Eye (tissue), 1 donor: ENCODE results near the gene SIX1.
A peak's percentile ranks its signal among the peaks of the same experiment; 100 is the strongest.

Source experiments
- DNase-seq: peaks from one replicate; pipeline ENCODE4 v3.0.0-alpha.2; 2015

SIX1 gene

DNA sequence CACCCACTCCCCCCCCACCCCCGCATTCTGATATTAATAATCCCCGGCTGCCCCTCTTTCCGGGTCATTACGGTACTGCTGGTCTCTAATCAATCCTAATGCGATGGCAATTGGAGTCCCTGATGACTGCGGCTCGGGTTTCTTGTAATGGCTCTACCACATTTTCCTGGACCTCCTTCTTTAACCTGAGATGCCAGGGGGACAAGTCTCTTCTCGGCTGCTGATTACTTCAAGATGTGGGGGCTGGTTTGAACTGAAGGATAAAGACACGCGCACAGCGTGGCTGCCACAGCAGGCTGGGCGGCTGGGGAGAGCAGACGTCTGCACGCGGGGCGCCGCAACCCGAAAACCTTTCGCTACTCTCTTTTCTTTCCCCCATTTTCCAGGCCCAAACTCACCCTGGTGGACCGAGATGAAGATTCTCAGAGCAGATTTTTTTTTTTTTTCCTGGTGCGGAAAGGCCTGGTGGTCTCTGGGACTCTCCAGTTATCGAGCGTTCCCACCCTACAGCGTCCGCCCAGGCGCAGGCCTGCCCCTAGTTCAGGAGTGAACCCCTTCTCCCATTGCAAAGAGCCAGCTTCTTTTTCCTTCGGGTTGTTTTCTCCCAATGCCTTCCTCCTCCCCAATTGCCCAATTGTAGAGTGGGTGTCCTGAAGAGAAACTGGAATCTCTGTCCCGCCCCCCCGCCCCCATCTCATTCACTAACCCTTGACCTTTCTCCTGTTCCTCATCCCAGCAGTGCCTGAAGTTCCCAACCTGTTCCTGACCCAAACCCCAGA is 6.0 kb upstream of the SIX1 start:
- peak; percentile 76 for DNase-seq

DNA sequence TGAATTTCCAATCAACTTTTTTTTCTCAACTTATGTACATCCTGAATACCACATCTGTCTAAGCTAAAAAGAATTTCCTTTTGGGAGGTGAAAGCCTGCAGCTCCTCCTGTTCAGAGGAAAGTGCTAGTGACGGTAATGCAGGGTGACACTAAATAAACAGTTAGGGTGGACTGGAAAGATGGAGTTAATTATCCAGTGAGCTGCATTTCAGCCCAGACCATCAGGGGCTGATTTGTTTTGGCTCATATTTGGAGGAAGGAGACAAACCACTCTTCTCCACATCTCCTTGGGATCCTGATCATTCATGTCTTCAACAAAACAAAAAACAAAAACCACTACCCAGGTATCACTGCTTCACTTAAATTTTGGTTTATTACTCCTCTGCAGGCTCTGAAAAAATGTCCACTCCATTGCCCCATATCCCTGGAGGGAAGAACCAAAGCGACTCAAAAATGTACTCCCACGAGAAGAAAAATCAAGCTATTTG is 5.1 kb upstream of the SIX1 start:
- peak; percentile 85 for DNase-seq

- peak; percentile 69 for DNase-seq
Observed at GRCh38 chr14:60653701-60654161, 4.5 kb upstream of the SIX1 start.

GRCh38 chr14:60652674-60653651 is 3.7 kb upstream of the SIX1 start:
- DNase-seq: peak; percentile 74

GRCh38 chr14:60651796-60652673 is 2.8 kb upstream of the SIX1 start:
- peak; percentile 81 for DNase-seq

GRCh38 chr14:60651086-60651795 is 2.0 kb upstream of the SIX1 start:
- peak; percentile 71 for DNase-seq

DNA sequence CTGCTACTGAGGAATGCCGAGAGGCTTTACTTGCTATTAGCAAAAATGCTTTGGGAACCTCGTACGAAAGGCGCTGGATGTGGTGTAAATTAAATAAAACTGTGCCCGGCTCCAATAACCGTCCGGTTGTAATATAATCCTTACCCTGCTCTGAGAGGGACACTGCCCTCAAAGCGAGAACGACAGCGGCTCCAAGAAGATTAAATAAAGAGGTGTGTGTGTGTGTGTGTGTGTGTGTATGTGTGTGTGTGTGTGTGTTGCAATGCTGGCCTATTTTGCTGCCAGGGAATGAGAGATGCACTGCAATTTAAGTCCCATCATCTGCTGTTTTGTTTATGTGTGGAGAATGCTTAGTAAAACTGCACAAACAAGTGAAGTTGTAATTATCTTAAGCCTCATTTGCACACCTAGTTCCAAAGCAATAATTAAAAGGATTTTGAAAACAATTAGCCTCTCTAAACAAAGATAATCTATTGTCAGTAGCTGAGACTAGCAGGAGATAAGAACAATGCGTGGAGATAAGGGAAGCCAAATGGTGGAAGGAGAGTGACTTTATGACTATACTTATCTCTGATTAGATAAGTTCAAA is 1.2 kb upstream of the SIX1 start:
- DNase-seq: peak; percentile 77

GRCh38 chr14:60649875-60650372 is 647 bp upstream of the SIX1 start:
- peak; percentile 78 for DNase-seq

- peak; percentile 72 for DNase-seq
Observed at GRCh38 chr14:60648249-60648933, 886 bp downstream of the SIX1 start.

DNA sequence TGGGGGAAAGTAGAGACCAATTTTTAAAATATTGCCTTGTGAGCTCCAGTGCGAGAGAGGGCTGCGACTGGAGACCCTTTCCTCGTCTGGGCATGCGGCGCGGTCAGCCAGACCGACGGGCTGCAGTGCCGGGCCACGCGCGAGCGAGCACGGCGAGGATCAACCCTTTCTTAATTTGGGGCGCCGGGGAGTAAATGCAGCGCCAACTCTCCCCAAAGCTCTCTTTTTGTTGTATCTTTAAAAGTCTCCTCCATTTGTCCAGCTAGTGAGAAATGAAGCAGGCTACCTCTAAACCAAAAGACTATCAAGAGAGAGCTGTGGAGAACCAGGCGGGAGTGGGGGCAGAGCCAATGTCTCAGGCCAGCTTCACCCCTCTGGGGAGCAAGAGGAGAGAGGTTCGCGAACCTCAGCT is 1.4 kb downstream of the SIX1 start:
- DNase-seq: no peak

DNA sequence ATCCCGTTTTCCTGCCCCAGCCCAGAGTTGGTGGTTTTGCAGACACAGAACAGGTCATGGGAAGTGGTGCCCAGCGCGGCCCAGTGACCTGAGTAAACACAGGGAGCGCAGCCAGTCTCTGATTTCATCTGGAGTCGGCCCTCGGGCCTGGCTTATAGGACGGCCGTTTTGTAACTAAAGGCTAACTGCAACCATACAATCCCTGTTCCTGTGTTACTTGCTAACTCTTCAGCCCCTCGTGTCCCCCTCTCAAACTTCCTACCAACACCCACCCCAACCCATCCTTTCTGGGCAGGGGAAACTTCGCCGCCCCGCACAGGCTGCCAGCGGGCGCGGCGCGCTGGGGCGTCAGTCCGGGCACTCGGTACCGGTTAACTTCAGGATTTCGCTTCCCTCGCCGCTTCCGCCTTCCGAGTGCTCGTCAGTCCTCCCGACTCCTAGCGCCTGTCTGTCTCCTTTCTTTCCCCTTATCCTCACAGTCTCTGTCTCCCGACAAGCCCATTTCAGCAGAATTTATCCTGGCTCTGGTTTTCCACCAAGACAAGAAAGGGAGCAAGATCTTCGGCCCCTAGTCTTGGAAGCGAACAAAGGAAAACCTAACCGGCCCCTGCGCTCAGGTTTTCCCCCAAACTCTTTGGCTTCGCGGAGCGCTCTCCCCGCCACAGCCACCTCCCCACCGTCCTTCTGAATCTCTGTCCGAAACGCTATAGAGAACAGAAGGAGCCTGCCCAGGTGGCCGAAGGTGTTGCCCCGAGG is 2.0 kb downstream of the SIX1 start:
- DNase-seq: peak; percentile 81

DNA sequence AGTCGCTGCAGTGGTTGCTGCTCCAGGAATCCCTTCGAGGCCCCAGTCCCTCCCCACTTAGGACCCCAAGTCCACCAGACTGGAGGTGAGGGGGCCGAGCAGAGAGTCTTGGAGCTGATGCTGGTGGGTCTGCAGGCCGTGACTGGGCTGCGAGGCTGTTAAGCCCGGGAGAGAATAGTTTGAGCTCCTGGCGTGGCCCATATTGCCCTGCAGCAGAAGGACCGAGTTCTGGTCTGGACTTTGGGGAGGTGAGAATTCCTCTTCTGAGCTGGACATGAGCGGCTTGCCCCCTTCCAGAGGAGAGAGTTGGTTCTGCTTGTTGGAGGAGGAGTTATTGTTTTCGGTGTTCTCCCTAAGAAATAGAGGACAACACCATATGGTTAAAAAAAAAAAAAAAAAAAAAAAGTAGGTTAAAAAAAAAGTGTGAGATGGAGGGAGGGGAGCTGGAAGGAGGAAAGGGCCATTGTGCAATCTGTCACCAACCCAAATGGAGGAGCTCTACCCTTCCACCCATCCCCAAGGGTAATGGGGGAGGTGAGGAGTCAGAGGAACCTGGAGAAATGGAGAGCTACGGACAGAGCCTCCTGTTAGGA is 3.0 kb downstream of the SIX1 start:
- DNase-seq: peak; percentile 62

DNA sequence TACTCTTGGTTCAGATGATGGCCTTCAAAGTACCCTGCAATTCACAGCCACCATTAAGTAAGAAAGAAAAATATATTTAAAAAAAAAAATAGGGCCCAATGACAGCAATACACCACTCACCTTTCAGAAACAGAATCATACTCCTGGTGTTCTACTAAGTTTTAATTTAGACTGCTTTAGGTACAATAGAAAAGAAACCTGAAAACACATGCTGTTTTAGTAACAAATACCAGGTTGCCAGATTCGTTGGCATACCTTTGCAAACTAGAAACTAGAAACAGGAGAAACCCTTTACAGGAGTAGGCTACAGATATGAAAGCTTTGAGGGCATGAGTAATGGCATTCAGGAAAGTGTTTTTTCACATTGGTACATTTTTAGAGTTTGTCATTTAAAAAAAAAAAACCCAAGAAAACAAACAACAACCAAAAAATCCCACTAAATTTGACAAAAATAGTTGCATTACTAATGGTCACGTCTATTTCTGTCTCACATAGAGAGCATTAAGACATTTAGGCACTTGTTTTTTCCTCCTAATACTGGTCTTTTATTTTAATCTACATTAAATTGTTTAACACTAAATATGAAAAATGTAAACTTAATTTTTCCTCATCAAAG is 4.0 kb downstream of the SIX1 start:
- peak; percentile 51 for DNase-seq

DNA sequence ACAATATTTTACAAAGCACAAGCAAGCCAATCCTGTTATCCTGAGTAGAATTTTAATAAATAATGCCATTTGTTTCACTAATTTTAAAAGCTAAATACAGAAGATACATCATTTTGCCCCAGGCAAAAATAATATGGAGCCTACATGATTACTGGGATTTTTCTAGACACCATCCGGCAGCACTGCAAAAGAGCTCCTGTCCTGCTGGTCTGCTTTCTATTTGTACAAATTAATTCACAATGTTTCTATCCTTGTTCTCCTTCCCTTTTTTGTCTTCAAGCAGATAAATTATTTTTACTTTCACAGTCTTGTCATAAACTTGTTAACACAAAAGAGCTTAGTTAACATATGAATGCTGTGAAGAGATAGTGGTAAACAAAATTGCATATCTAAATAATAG is 4.6 kb downstream of the SIX1 start:
- DNase-seq: peak; percentile 51

GRCh38 chr14:60643463-60644314 is 5.6 kb downstream of the SIX1 start:
- peak; percentile 77 for DNase-seq

- DNase-seq: peak; percentile 78
Observed at GRCh38 chr14:60643141-60643462, 6.2 kb downstream of the SIX1 start.

GRCh38 chr14:60642270-60643140 is 6.8 kb downstream of the SIX1 start:
- DNase-seq: peak; percentile 71
